GM19372 (cell line): Measurements from ENCODE around the gene SF3B5.
"Not testable (repeated sequence)": the region's sequence is repeated elsewhere in the genome, so short reads cannot be mapped to it uniquely, and the experiment has no call there.

ENCODE experiments used
- ATAC-seq: cut with Tn5 transposase; IDR thresholded peaks from one replicate; pipeline ENCODE4 v1.9.1; 2021; ENCODE audit warnings: mild to moderate bottlenecking, low read depth, moderate library complexity; ENCODE audit not compliant: unreplicated experiment

SF3B5 gene

DNA sequence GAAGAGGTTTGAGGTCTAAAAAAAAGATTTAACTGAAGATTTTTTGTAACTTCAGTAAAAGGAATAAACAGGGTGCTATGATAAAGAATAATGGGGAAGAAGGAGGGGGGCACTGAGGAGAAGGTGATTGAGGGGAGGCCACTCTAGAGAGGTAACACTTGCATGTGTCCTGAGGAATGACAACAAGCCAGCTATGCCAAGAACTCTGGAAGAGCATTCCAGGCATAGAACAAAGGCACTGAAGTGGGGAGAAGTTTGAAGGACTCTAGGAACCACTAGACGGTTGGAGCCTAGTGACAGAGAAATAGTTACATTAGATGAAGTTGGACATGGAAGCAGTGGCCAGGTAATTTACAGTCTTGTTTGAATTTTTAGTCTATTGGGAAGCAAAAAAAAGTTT, 10.8 kb upstream of the SF3B5 start:
- no peak for ATAC-seq

DNA sequence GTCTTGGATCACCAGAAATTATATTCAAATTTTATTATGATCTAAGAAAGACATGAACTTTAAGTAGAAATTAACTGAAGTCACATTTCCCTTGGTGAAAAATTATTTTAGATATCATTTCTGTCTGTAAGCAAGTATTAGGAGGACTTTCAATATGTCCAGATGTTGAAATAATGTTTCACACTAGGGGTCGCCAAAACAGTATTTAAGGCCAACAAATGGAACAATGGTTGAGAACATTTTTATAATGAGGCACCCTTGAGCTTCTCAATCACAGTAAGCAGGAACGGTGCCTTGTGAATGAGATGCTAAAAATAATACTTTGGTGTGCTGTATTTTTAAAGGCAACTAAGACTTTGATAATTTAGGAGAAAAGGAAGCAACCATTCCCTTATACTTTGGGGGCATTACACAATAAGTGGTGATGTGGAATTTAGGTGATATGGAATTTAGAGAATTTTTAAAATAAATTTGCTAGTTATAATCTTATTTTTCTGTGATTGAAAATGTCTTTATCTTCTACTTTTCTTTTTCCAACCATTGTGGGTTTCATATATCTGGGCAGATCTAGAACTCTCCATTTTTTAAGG, 9.6 kb upstream of the SF3B5 start:
- ATAC-seq = peak; percentile 90

DNA sequence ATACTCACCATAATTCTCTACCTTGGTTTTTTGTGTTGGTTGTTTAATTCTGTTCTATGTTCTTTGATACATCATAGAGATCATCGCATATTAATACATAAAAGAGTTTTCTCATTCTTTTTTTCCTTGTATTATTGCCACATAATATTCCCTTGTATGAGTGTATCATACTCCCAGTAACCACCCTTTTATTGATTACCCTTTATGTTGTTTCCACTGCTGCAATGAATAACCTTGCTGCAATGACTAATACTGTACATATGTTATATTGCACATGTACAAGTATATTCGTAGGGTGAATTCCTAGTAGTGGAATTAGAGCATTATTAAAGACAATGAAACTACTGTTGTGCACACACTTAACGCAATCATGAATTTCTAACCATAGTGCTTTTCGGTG, 9.1 kb upstream of the SF3B5 start:
- no peak for ATAC-seq

DNA sequence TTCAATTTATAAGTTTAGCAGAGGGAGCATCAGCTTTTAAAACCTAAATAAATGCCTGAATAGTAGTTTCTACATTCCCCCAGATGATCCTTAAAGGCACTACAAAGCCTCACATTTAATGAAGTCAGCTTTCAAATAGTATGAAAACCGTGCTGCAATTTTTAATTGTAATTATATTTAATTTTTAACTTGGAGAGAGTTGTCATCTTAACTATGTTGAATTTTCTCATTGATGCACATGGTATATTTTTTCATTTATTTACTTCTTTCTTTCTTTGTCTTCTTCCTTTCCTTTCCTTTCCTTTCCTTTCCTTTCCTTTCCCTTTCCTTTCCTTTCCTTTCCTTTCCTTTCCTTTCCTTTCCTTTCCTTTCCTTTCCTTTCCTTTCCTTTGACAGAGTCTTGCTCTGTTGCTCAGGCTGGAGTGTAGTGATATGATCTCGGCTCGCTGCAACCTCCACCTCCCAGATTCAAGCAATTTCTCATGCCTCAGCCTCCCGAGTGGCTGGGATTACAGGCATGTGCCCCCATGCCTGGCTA, 7.7 kb upstream of the SF3B5 start:
- ATAC-seq = no peak

DNA sequence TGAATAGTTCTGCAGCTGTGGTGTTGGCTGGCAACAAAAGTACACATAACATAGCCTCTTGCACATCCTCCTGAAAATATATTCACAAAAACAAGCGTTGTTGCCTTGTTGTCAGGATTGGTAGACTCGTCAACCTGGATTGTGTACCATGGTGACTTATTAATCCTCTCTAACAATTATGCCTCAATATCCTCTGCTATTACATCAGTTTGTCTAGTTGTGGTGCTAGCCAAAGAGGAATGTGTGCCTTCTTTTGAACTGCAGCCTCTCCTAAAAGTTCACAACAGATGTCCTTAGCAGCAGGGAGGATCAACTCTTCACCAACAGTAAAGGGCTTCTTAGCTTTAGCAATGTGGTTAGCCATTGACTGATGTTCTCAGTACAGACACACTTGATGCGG, 3.6 kb upstream of the SF3B5 start:
- ATAC-seq = no peak

DNA sequence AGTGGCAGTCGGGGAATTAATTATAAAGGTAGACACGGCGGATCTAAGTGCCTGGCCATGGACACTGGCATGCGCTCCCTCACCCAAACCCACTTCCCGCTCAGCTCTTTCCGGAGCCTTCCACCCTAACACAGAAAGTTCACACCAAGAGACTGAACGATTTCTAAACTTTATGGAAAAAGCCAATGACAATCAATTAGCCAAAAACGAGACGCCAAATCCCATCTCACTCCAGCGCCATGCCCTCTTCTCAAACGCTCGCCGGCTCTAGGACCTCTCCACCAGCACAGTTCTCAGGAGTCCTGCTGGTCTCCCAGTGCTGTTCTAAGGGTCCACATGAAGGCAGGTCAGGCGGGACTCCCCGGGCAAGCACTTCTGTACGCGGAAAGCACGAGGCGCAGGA, 641 bp downstream of the SF3B5 start:
- ATAC-seq = no peak

DNA sequence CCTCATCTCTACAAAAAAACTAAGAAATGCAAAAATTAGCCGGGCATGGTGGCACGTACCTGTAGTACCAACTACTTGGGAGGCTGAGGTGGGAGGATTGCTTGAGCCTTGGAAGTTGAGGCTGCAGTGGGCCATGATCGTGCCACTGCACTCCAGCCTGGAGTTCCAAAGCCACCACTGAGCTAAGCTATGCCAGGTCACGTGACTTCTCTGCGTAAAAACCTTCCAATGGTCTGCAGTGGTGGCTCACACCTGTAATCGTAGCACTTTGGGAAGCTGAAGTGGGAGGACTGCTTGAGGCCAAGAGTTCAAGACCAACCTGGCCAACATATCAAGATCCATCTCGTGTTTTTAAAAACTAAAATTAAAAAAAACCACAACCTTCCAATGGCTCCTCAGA, 1.7 kb downstream of the SF3B5 start:
- ATAC-seq = no peak

DNA sequence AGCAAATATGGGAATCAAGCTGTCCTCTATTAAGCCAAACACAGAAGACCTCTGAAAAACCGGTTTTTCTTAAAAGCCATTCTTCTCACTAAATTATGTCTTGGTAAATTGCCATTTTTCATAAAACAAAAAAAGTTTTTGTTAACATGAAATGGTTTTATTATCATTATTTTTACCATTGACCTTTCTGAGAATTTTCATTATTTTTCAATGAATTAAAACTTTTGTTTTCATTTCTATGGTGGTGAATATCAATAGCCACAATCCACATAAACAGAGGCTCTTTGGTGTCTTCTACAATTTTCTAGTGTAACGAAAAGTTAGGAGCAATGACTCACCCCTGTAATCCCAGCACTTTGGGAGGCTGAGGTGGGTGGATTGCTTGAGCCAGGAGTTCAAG, 2.1 kb downstream of the SF3B5 start:
- no peak for ATAC-seq

DNA sequence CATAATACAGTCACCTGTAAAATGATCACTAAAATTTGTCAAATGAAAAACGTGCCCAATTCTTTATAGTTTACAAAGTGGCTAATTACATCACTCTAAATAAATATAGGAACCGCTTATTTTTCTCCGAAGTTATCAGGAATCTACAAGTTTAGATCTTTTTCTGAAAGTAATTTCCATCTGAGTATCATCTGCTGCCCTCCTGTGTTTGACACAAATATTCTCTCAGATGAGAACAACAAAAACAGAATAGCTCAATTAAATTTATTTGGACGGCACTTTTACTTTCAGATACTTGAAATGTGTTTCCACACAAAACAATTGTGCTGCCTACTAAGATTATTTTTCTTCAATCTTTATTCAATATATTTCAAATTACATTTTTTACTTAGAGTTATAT, 5.0 kb downstream of the SF3B5 start:
- ATAC-seq = no peak

DNA sequence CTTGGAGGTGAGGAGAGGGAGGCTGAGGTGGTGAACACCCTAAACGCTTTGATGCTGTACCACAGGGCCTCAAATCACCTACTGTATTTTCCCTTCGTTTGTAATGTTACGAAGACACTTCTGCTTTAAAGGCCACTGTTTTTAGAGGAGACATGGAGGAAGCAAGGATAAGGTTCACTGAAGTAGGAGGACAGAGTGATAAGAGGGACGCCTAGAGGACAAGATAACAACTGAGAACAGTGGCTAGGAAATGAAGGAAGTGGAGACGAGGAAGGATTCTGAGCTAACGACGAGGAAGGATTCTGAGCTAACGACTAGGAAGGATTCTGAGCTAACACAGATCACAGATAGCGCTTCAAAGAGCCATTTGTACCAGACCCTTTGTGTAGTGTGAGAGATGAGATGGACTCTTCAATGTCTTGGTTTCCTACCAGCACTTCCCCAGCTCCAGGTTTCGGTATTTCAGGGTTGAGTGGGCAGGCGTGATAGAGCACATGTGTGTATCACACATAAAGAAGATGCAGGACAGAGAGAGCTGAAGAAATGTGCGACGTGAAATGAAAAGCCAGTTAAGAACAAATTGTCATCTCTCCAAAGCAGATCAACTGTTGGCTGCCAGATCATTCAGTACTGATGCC, 7.5 kb downstream of the SF3B5 start:
- no peak for ATAC-seq

DNA sequence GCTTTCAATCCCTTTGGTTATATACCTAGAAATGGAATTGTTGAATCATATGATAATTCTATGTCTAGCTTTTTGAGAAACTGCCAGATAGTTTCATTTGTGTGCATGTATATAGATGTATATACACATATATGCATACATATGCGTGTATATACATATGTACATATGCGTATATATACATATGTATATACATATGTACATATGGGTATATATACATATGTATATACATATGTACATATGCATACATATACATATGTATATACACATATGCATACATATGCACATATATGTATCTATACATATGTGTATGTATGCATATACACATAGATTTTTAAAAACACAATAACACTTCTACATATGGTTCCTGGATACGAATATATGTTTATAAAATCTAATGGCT, 8.4 kb downstream of the SF3B5 start:
- ATAC-seq = no peak

DNA sequence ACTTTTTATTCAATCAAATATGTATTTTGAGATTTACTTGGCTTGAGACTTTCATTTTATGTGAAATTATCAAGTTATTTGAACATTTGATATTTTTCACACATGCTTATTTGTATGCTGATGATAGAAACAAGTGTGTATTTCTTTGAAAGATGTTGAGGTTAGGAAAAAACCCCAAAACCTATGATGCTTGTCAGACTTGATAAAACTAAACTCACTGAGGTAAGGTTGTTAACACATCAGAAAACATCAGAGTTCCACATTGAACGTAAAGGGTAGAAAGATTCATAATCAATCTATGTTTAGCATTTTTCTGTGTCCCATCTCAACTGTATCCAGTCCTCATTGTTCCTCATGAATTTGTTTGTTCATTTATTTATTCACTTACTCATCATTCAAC, 12.2 kb downstream of the SF3B5 start:
- ATAC-seq = no peak

DNA sequence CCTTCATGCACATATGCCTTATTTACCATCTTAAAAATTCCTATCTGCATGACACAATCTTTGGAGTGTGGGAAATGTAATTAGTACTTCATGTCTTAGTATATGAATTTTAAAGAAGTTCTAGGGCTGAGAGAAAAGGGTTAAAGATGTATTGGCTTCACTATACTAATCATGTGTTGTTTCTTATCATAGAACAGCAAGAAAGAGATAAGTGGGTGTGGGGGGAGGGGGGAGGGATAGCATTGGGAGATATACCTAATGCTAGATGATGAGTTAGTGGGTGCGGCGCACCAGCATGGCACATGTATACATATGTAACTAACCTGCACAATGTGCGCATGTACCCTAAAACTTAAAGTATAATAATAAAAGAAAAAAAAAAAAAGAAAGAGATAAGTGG, 13.0 kb downstream of the SF3B5 start:
- ATAC-seq = not testable (repeated sequence)

DNA sequence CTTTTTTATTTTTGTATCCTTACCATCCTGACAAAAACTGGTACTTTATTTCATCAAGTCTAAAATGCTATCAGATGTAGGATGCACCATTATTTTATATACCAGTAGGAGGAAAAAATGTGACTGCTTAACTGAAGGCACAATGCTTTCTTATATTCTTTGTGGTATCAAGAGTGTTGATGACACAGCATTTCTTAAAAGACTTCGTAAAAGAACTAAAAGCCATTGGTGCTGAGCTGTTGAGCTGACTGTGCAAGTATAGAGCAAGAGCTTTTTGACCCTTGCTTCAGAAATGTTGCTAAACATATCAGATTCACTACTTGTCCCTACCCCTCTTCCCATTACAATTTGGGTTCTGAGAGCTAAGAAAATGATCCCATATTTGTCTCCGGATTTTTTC, 17.5 kb downstream of the SF3B5 start:
- no peak for ATAC-seq

DNA sequence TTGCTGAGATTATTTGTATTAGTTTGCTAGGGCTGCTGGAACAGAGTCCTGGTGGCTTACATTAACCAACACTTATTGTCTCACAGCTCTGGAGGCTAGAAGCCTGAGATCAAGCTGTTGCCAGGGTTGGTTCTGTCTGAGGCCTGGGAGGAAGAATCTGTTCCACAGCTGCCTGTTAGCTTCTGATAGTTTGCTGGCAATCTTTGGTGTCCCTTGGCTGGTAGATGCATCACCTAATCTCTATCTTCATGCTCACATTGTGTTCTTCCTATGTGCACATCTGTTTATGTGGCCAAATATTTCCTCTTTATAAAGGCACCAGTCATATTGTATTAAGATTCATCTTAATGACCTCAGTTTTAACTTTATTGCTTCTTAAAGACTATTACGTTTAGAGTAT, 19.5 kb downstream of the SF3B5 start:
- ATAC-seq = peak; percentile 29

DNA sequence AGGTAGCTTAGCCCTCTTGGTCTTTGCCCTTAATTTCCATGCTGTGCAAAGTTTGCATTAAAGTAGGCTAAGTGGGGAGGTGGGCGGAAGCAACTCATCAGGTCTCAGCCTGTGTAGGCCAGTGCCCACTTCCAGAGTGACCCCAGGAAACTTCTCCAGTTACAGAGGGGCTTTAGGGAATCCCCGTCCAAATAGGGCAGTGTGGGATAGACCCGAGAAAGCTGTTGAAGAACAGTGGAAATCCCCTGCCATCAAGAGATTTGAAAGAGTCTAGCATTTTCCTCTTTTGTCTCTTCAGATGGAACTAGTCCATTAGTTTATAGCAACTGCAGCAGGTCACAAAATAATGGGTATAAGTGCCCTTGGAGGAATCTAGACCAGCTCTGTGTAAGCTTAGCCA, 20.2 kb downstream of the SF3B5 start:
- ATAC-seq = peak; percentile 55

DNA sequence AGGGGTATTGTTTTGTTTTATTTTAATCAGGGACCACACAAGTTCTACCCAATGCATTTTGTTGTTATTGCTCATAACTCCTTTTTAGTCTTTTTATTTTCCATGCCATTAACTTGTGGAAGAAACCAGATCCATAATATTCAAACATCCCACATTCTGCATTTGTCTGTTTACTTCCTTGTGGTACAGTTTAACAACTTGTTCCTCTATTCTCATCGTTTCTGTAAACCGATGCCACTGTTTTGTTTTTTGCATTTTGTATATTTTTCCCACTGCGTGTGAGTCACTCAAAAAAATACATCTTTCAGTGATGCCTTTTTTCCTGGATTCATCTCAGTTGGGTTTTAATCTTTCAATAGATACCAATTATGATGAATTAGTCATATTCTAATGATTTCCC, 22.3 kb downstream of the SF3B5 start:
- no peak for ATAC-seq

DNA sequence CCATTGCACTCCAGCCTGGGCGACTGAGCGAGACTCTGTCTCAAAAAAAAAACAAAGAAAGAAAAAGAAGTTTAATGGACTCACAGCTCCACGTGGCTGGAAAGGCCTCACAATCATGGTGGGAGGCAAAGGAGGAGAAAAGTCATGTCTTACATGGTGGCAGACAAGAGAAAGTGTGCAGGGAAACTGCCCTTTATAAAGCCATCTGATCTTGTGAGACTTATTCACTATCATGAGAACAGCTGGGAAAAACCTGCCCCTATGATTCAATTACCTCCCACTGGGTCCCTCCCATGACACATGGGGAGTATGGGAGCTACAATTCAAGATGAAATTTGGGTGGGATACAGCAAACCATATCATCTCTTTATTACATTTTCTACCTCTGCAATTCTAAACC, 25.9 kb downstream of the SF3B5 start:
- no peak for ATAC-seq

DNA sequence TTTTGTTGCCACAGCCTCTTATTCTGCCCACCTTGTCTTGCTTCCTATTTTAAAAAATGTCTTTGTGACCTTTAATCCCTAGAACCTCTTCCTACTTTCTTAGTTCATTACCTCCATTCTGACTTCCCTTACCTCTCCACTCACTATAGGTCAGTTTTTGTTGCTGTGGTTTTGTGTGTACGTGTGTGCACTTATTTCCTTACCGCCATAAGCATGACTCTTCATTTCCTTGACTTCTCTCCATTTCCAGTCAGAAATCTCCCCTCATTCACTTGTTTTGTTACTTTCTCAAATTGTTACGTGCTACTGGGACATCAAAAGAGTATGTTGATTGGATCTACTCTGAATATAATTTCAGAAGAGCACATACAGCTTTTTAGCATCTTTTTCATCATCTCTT, 26.6 kb downstream of the SF3B5 start:
- no peak for ATAC-seq

DNA sequence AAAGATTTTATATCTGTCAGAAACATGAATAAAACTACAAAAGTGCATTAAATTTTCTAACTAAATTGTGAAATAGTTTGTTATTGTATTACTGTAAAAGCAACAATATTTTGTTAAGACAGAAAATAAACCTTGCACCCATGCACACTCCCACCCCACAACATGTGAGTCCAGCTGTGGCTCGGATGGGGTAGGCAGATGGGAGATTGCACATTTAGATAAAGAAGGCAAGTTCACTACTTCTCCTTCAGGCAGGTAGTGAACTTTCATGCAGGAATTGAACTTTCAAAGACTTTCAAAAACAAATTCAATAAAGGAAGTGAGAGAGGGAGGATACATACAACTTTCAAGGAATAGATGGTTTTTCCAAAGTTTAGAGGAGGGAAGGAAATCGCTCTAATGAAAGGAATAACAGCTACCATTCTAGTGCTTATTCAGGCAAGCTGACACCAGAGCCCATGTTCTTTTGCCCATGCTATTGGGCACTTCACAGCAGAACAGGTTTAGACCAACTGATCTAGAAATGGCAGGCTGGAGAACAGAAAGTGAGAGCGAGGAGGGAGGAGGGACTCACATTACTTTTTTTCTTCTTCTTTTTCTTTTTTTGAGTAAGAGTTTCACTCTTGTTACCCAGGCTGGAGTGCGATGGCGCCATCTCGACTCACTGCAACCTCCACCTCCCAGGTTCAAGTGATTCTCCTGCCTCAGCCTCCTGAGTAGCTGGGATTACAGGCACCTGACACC, 28.5 kb downstream of the SF3B5 start:
- peak; percentile 20 for ATAC-seq

DNA sequence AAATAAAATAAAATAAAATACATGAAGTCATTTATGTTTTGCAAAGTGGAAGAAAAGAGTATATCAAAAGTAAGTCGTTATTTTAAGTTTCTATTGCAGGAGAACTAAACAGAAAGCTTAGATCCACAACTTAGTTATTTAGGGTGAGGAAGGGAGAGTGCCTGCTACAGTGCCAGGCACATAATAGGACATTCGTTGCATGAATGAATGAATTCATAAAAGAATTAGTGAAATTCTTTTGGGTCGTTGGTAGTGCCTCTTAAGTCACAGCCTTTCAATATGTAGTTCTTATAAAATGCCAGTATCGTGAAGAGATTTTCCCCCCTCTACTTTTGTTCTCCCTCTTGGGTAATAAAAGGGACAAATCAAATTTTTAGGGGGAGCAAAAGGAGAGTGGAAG, 29.1 kb downstream of the SF3B5 start:
- ATAC-seq = no peak

DNA sequence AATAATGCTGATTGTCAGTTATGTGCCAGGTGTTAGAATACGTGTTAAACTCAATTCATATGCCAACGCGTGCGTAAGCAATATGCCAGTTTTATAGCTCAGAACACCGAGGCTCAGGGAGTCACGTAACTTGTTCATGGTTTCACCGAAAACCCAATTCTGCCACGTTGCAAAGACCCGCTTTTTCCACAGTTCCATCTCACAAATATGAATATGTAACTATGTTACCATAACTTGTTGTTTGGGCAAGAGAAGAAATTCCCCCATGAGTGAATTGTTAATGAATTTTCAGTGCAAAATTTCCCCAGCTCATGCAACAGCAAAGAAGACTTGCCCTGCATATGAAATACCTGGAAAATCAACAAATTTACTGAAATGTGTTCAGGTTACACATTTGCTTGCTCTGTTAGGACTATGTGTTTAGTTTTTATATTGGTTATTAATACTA, 30.1 kb downstream of the SF3B5 start:
- ATAC-seq = no peak
